Endothelial cell of umbilical vein (primary cell): ENCODE data around the gene STYX. TPM values are rescaled to one million over a fixed set of nuclear protein-coding genes. Genes with fewer than 3 reads are reported as not detected.

Experiments
- BruUV-seq: library from RNA; stranded (reverse); fragments of 400-500 nt; replicated peaks from 2 replicates; lab custom pipeline; 2021; lab: Mats Ljungman, UMichigan
- CTCF ChIA-PET: fragments of 300-600, 350-600 bp; sonication (Branson Sonifier 250); formaldehyde crosslinking; loops from one replicate; lab custom pipeline; 2021; ENCODE audit warnings: antibody characterized with exemption, inconsistent platforms; lab: Charles Lee
- POLR2A ChIA-PET: fragments of 300-600, 350-600 bp; sonication (Branson Sonifier 250); formaldehyde crosslinking; loops from one replicate; lab custom pipeline; 2021; ENCODE audit warnings: antibody characterized with exemption, inconsistent platforms; lab: Charles Lee
- DNase-seq: peaks from one replicate; pipeline ENCODE4 v3.0.0-alpha.2; 2011; ENCODE audit warnings: low read depth, low spot score
- FAIRE-seq: peaks from 2 replicates; lab custom pipeline; 2011; peaks lifted over from hg19 to GRCh38; lab: Jason Lieb, UNC
- H2AFZ ChIP-seq: 2 replicates; pipeline ENCODE4 v1.6.0; 2012; ENCODE audit warnings: low read depth, low read length, control low read depth, inconsistent platforms
- H3K27ac ChIP-seq: 2 replicates; pipeline ENCODE4 v1.5.1; 2011; ENCODE audit warnings: low read depth, mild to moderate bottlenecking, control low read depth, low read length, moderate library complexity; ENCODE audit not compliant: insufficient read depth
- H3K27me3 ChIP-seq, 2 experiments: 2 replicates each; pipeline versions ENCODE4 v1.6.0 to v1.6.1; 2011; ENCODE audit warnings: low read length in 2 of 2, mixed read lengths in 1 of 2; ENCODE audit not compliant: control insufficient read depth in 2 of 2, insufficient read depth in 2 of 2
- H3K36me3 ChIP-seq, 2 experiments: 2 replicates in 1 of 2; 3 replicates in 1 of 2; pipeline ENCODE4 v1.5.1; 2011; ENCODE audit warnings: low read length in 2 of 2, mild to moderate bottlenecking in 1 of 2, moderate library complexity in 1 of 2; ENCODE audit not compliant: control insufficient read depth in 2 of 2, insufficient read depth in 2 of 2; ENCODE audit errors: extremely low read depth in 1 of 2
- H3K4me1 ChIP-seq: 3 replicates; pipeline ENCODE4 v1.5.1; 2011; ENCODE audit warnings: mild to moderate bottlenecking, low read length; ENCODE audit not compliant: control insufficient read depth, insufficient read depth; ENCODE audit errors: extremely low read depth
- H3K4me2 ChIP-seq: 2 replicates; pipeline ENCODE4 v1.6.1; 2011; ENCODE audit warnings: low read length, control low read depth, mixed read lengths; ENCODE audit not compliant: insufficient read depth
- H3K4me3 ChIP-seq, 3 experiments: fragments of 200-600 bp in 1 of 3; sonication (generic), shearing (Covaris generic) in 1 of 3; replicated peaks in 1 of 3; 2 replicates each; pipeline ENCODE4 v1.5.1; 2011 to 2016; ENCODE audit warnings: control low read depth in 3 of 3, low read length in 3 of 3, mild to moderate bottlenecking in 2 of 3, inconsistent platforms in 1 of 3, low read depth in 1 of 3, moderate library complexity in 1 of 3; ENCODE audit not compliant: insufficient read depth in 1 of 3
- H3K79me2 ChIP-seq: 2 replicates; pipeline ENCODE4 v1.6.0; 2012; ENCODE audit warnings: low read length, inconsistent platforms; ENCODE audit not compliant: control insufficient read depth, insufficient read depth
- H3K9ac ChIP-seq: replicated peaks from 2 replicates; pipeline ENCODE3; 2011; ENCODE audit warnings: low read length, control low read depth; ENCODE audit not compliant: insufficient read depth; ENCODE audit errors: extremely low read depth
- H3K9me1 ChIP-seq: replicated peaks from 3 replicates; pipeline ENCODE4 v1.6.0; 2011; ENCODE audit warnings: mild to moderate bottlenecking, low read length; ENCODE audit not compliant: control insufficient read depth, insufficient read depth; ENCODE audit errors: extremely low read depth
- H3K9me3 ChIP-seq: replicated peaks from 2 replicates; pipeline ENCODE4 v1.5.1; 2012; ENCODE audit warnings: low read length, inconsistent platforms; ENCODE audit not compliant: control insufficient read depth, insufficient read depth
- H4K20me1 ChIP-seq: replicated peaks from 2 replicates; pipeline ENCODE3; 2011; ENCODE audit warnings: mild to moderate bottlenecking, low read length; ENCODE audit not compliant: control insufficient read depth, insufficient read depth; ENCODE audit errors: extremely low read depth
- EZH2 ChIP-seq: IDR thresholded peaks from 2 replicates; pipeline ENCODE4 v1.6.1; 2012; ENCODE audit warnings: borderline replicate concordance, low read depth, mild to moderate bottlenecking, moderate library complexity, low read length, inconsistent platforms; ENCODE audit not compliant: severe bottlenecking
- FOS ChIP-seq: IDR thresholded peaks from 2 replicates; pipeline ENCODE4 v1.6.1; 2011; ENCODE audit warnings: mild to moderate bottlenecking, low read length, moderate library complexity, borderline replicate concordance; ENCODE audit not compliant: insufficient read depth
- GATA2 ChIP-seq: IDR thresholded peaks from 2 replicates; pipeline ENCODE4 v1.7.0; 2011; ENCODE audit warnings: low read depth, mild to moderate bottlenecking, moderate library complexity, mixed read lengths, low read length; ENCODE audit not compliant: insufficient read length, insufficient read depth
- JUN ChIP-seq: IDR thresholded peaks from 2 replicates; pipeline ENCODE4 v1.6.1; 2011; ENCODE audit warnings: borderline replicate concordance, low read depth; ENCODE audit not compliant: insufficient read length, insufficient read depth
- MYC ChIP-seq: IDR thresholded peaks from one replicate; pipeline ENCODE4 v1.6.1; 2011; ENCODE audit warnings: mild to moderate bottlenecking, low read depth, low read length
- POLR2A ChIP-seq: IDR thresholded peaks from 2 replicates; pipeline ENCODE4 v1.6.1; 2012; ENCODE audit warnings: low read depth, mild to moderate bottlenecking, control low read depth, low read length
- POLR2AphosphoS5 ChIP-seq: IDR thresholded peaks from 2 replicates; pipeline ENCODE4 v1.6.1; 2012; ENCODE audit warnings: low read depth, mild to moderate bottlenecking, control low read depth, low read length, moderate library complexity; ENCODE audit not compliant: insufficient read depth
- dilution Hi-C: fragments of 300-500 bp; cut with MboI; formaldehyde crosslinking; loops from one replicate; pipeline ENCODE4 v1.15.0; 2019; ENCODE audit warnings: low sequenced_read_pairs; ENCODE audit not compliant: extremely low pct_ligation_motif_present
- intact Hi-C: fragments of 100-400 bp; cut with micrococcal nuclease; formaldehyde crosslinking; loops from one replicate; pipeline ENCODE4 v1.10.0; 2022
- polyA plus RNA-seq, 4 experiments: library from polyadenylated mRNA; depleted of rRNA in 3 of 4; stranded (reverse) in 3 of 4; unstranded in 1 of 4; fragments of >200 nt; gene quantifications; 2 replicates each; pipeline versions ENCODE4 v1.2.1 to v1.2.3, GENCODE V29; 2011 to 2012; ENCODE audit warnings: missing spikeins in 1 of 4
- total RNA-seq: library from RNA; stranded (reverse); gene quantifications from 2 replicates; pipeline ENCODE4 v1.2.3, GENCODE V29; 2021
- TF ChIP-seq, protein P1 (sequence below): IDR thresholded peaks from 2 replicates; pipeline ENCODE4 v1.6.1; 2011; ENCODE audit not compliant: insufficient read depth, insufficient read length
- TF ChIP-seq, protein P2 (sequence below), 2 donors: IDR thresholded peaks; 1 replicate in 1 of 2; 2 replicates in 1 of 2; pipeline ENCODE4 v1.5.1; 2011; ENCODE audit warnings: low read length in 2 of 2, mild to moderate bottlenecking in 2 of 2, moderate library complexity in 2 of 2, control low read depth in 1 of 2, inconsistent platforms in 1 of 2, low read depth in 1 of 2; ENCODE audit not compliant: insufficient read depth in 1 of 2; ENCODE audit errors: extremely low read depth in 1 of 2

The STYX gene
- total and polyA plus RNA-seq, 2 donors (not counting 3 experiments of a cell fraction or from before 2014, with no cell fraction given): 6.2 to 21.3 TPM

DNA sequence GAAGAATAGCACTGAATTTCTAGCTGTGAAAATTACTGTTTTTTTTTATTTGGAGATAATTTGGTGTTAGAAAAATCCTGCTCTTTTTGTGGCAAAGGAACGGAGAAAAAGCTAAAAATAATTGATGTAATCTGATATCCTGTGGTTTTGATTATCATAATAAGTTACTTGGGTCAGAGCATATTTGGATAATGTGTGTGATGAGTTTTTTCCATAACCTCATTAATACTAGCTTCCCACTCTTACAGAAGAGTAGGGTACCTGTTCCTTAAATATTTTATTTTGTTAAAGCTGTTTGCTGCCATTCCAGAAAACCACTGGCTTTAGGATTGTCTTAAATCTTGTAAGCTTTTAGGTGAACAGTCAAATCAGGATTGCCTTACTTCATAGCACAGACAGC, 18.3 kb upstream of the STYX start:
- no peak overlapping the region for H3K9ac ChIP-seq
- H3K4me3 ChIP-seq: no peak overlapping the region
- FAIRE-seq: no peak
- DNase-seq: no peak
- no TSS peak for BruUV-seq
- no peaks in the 10 kb centered on the region for H3K9me1 ChIP-seq
- POLR2A ChIA-PET: interaction anchor here (0.8 kb wide), 2 partner anchors 17 to 18 kb away, joined by 3 to 5 read pairs; partner anchors contain the start of gene STYX
- CTCF ChIA-PET: interaction anchor here (0.9 to 3.4 kb wide), 4 partner anchors 9 to 594 kb away, joined by 3 to 13 read pairs (median 4); no protein-coding TSS in a partner anchor
- peaks cover 3% of the 10 kb centered on the region for H4K20me1 ChIP-seq
- H3K9me3 ChIP-seq: no peaks in the 10 kb centered on the region
- no peak overlapping the region for H2AFZ ChIP-seq
- peaks cover 12% of the 10 kb centered on the region for H3K4me1 ChIP-seq
- H3K4me2 ChIP-seq: no peak overlapping the region
- H3K27me3 ChIP-seq: no peaks in the 10 kb centered on the region
- H3K27ac ChIP-seq: no peak overlapping the region
- peaks cover 42% of the 10 kb centered on the region for H3K79me2 ChIP-seq
- TF ChIP-seq POLR2A (no peak), EZH2 (no peak), GATA2 (no peak), POLR2AphosphoS5 (no peak), FOS (no peak), MYC (no peak), JUN (no peak)
- TF ChIP-seq, protein P1, sequence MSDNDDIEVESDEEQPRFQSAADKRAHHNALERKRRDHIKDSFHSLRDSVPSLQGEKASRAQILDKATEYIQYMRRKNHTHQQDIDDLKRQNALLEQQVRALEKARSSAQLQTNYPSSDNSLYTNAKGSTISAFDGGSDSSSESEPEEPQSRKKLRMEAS: no peak
- TF ChIP-seq, protein P2, sequence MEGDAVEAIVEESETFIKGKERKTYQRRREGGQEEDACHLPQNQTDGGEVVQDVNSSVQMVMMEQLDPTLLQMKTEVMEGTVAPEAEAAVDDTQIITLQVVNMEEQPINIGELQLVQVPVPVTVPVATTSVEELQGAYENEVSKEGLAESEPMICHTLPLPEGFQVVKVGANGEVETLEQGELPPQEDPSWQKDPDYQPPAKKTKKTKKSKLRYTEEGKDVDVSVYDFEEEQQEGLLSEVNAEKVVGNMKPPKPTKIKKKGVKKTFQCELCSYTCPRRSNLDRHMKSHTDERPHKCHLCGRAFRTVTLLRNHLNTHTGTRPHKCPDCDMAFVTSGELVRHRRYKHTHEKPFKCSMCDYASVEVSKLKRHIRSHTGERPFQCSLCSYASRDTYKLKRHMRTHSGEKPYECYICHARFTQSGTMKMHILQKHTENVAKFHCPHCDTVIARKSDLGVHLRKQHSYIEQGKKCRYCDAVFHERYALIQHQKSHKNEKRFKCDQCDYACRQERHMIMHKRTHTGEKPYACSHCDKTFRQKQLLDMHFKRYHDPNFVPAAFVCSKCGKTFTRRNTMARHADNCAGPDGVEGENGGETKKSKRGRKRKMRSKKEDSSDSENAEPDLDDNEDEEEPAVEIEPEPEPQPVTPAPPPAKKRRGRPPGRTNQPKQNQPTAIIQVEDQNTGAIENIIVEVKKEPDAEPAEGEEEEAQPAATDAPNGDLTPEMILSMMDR (IDR thresholded peaks at IDR 0.05; ENCODE audit: extremely low read depth in 1 of 2, insufficient read depth in 1 of 2, low read depth in 1 of 2, low read length in 2 of 2): no peak
- dilution Hi-C loops: no loop called here
- peaks cover 9 to 37% of the 10 kb centered on the region in 2 experiments for H3K36me3 ChIP-seq
- intact Hi-C loops: no loop called here
